BE2C (cell line): ENCODE data around the gene ETV5.
"Not testable (repeated sequence)": the region's sequence is repeated elsewhere in the genome, so short reads cannot be mapped to it uniquely, and the experiment has no call there.

Experiments
- DNase-seq: peaks from one replicate; pipeline ENCODE4 v3.0.0-alpha.2; 2020
- H3K27me3 ChIP-seq: fragments of 250-450 bp; sonication (Bioruptor Pico); 2 replicates; pipeline ENCODE4 v1.5.1; 2020; ENCODE audit warnings: mild to moderate bottlenecking
- H3K36me3 ChIP-seq: fragments of 250-450 bp; sonication (Bioruptor Pico); 2 replicates; pipeline ENCODE4 v1.5.1; 2020; ENCODE audit warnings: mild to moderate bottlenecking
- H3K4me1 ChIP-seq: fragments of 250-450 bp; sonication (Bioruptor Pico); 2 replicates; pipeline ENCODE4 v1.5.1; 2020
- H3K4me3 ChIP-seq: 2 replicates; pipeline ENCODE4 v1.5.1; 2011; ENCODE audit warnings: low read depth, low read length
- H3K9me3 ChIP-seq: fragments of 250-450 bp; sonication (Bioruptor Pico); 2 replicates; pipeline ENCODE4 v1.5.1; 2020
- TF ChIP-seq, protein P1 (sequence below): IDR thresholded peaks from 2 replicates; pipeline ENCODE4 v1.5.1; 2012; ENCODE audit warnings: mild to moderate bottlenecking, low read depth, low read length

The ETV5 gene

DNA sequence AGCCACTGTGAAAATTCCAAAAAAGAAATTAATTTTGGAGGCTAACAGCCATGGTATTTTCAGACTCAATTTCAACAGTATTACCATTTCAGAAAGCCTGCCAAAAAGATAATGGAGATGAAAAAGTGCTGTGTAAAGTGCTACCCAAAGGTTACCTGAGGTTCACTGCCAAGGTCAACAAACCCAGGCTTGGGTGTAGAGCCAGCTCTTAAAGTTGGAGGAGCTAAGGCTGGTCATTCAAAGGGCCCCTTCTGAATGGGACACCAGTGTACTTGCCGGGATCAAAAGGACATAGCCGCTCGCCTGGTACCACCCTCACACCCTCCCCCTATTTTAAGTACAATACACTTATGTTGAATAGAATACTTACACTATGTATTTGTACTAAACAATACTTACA is 64.5 kb downstream of the ETV5 start:
- no peak for DNase-seq
- Histone ChIP-seq H3K27me3 (no peaks in the 10 kb centered on the region), H3K9me3 (no peaks in the 10 kb centered on the region), H3K4me1 (no peaks in the 10 kb centered on the region), H3K4me3 (no peak overlapping the region), H3K36me3 (peaks cover 18% of the 10 kb centered on the region)
- TF ChIP-seq, protein P1, sequence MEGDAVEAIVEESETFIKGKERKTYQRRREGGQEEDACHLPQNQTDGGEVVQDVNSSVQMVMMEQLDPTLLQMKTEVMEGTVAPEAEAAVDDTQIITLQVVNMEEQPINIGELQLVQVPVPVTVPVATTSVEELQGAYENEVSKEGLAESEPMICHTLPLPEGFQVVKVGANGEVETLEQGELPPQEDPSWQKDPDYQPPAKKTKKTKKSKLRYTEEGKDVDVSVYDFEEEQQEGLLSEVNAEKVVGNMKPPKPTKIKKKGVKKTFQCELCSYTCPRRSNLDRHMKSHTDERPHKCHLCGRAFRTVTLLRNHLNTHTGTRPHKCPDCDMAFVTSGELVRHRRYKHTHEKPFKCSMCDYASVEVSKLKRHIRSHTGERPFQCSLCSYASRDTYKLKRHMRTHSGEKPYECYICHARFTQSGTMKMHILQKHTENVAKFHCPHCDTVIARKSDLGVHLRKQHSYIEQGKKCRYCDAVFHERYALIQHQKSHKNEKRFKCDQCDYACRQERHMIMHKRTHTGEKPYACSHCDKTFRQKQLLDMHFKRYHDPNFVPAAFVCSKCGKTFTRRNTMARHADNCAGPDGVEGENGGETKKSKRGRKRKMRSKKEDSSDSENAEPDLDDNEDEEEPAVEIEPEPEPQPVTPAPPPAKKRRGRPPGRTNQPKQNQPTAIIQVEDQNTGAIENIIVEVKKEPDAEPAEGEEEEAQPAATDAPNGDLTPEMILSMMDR: no peak

DNA sequence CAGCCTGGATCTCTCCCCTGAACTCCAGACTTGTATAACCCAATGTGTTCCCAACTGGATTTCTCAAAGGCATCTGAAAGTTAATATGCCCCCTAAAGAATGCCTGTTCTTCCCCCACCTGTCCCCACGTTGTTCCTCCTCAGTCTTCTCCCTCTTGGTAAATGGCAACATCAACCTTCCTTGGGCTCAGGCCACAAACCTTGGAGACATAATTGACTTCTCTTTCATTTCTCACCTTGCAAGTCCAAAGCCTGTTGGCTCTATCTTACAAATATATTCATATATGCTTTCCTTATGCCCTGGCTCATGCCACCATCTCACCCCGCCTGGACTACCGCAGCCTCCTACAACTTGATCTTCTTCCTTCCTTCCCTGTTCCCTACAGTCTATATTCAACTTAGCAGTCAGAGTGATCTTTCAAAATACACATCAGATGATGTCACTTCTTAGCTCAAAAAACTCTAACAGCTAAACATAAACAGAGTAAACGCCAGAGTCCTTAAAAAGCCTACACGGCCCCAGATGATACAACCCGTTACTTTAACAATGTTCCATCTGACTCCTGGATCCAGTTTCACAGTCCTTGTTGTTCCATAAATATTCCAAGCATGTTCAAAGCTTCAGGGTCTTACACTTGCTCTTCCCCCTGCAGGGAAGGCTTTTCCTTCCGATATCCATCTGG is 66.2 kb downstream of the ETV5 start:
- no peaks in the 10 kb centered on the region for H3K4me1 ChIP-seq
- no peak for DNase-seq
- H3K27me3 ChIP-seq: no peaks in the 10 kb centered on the region
- no peaks in the 10 kb centered on the region; the same call in none of the 2 replicates for H3K9me3 ChIP-seq
- TF ChIP-seq, protein P1: no peak
- peaks cover 6% of the 10 kb centered on the region for H3K36me3 ChIP-seq
- no peak overlapping the region for H3K4me3 ChIP-seq

DNA sequence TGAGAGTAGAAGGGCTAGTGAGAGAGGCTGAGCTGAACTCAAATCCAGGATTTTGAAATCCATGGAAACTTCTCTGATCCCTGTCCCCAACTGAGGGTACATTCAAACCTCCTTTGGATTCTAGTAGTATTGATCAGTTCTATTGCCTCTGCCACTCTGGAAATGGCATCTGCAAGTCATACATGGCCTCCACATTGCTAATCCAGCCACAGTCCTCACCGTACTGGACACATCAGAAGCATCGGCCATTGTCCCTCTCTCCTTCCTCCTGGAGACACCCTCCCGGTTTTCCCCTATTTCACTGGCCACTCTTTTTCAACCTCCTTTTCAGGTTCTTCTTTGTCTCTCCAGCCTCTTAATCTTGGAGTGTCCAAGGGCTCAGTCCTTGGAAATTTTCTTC is 66.9 kb downstream of the ETV5 start:
- Histone ChIP-seq H3K27me3 (no peaks in the 10 kb centered on the region), H3K9me3 (no peaks in the 10 kb centered on the region; the same call in none of the 2 replicates), H3K36me3 (peaks cover 4% of the 10 kb centered on the region), H3K4me1 (no peaks in the 10 kb centered on the region), H3K4me3 (no peak overlapping the region)
- TF ChIP-seq, protein P1: no peak
- no peak for DNase-seq

DNA sequence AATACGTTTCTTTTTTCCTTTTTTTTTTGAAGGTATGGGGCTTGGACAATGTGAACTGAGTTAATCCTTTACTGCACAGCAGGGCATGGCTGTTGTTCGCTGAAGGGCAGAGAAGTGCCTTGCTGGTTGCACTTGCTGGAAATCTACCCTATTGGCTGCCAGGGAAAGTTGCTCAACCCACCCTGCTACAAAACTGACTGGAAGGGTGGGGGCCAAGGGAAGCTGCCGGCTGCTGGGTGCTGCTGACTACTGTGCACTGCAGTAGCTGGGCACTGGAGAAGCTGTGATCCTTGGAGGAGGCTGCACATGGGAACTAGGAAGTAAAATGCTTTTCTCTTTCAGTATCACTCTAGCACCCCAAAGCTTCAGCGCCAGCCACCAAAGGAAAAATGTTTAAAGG is 70.5 kb downstream of the ETV5 start:
- H3K36me3 ChIP-seq: no peaks in the 10 kb centered on the region
- DNase-seq: no peak
- TF ChIP-seq, protein P1: no peak
- H3K4me3 ChIP-seq: no peak overlapping the region
- H3K9me3 ChIP-seq: no peaks in the 10 kb centered on the region; the same call in none of the 2 replicates
- no peaks in the 10 kb centered on the region for H3K4me1 ChIP-seq
- no peaks in the 10 kb centered on the region for H3K27me3 ChIP-seq

DNA sequence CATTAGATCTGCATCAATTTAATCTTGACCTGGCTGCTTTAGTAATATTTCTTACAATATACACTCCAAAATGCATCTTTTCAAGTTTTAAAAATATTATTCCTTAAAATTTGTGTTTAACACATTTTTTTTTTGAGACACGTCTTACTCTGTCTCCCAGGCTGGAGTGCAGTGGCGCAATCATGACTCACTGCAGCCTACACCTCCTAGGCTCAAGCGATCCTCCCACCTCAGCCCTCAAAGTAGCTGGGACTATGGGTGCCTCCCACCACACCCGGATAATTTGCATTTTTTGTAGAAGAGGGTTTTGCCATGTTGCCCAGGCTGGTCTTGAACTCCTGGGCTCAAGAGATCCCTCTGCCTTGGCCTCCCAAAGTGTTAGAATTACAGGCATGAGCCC is 73.6 kb downstream of the ETV5 start:
- Histone ChIP-seq H3K4me1 (no peaks in the 10 kb centered on the region), H3K27me3 (no peaks in the 10 kb centered on the region), H3K36me3 (no peaks in the 10 kb centered on the region), H3K9me3 (no peaks in the 10 kb centered on the region; the same call in none of the 2 replicates), H3K4me3 (no peak overlapping the region)
- DNase-seq: no peak
- TF ChIP-seq, protein P1: no peak

DNA sequence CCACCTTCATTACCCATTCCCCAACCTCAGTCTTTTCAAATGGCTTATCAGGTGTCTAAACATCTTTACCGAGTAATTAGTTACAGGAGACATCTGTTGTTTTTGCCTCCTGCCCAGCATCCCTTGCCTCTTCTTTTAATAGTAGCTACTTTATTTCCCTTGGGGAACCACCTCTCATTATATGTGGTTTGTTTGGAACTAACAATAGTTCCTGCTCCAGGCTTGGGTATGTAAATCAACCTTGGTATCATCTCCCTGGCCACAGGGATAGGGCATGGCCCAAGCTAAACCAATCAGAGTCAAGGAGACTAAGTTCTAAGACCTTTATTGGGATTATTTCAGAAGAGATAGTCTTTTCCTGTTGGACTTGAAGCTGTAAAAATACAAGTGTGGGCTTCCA is 76.6 kb downstream of the ETV5 start:
- Histone ChIP-seq H3K4me1 (peaks cover 3% of the 10 kb centered on the region; the same call in 1 of the 2 replicates), H3K36me3 (no peaks in the 10 kb centered on the region), H3K9me3 (no peaks in the 10 kb centered on the region; the same call in 1 of the 2 replicates), H3K27me3 (no peaks in the 10 kb centered on the region), H3K4me3 (no peak overlapping the region)
- TF ChIP-seq, protein P1: no peak
- DNase-seq: no peak

DNA sequence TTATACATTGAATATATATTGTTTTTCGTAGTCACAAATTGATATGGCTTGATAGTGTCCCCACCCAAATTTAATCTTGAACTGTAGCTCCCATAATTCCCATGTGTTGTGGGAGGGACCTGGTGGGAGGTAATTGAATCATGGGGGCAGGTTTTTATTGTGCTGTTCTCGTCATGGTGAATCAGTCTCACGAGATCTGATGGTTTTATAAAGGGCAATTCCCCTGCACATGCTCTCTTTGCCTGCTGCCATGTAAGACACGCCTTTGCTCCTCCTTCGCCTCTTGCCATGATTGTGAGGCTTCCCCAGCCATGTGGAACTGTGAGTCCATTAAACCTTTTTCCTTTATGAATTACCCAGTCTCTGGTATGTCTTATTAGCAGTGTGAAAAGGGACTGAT is 82.9 kb downstream of the ETV5 start:
- not testable (repeated sequence) for H3K9me3 ChIP-seq, H3K4me1 ChIP-seq, H3K27me3 ChIP-seq, DNase-seq, H3K4me3 ChIP-seq, H3K36me3 ChIP-seq
